Kidney (tissue), 14 donors: ENCODE data around the gene POLR1E. TPM values are rescaled to one million over a fixed set of nuclear protein-coding genes. Genes with fewer than 3 reads are reported as not detected.

Experiments
- DNase-seq, 5 donors: peaks; one replicate each; pipeline ENCODE4 v3.0.0-alpha.2; 2013 to 2020
- FAIRE-seq: peaks from 2 replicates; lab custom pipeline; 2012; peaks lifted over from hg19 to GRCh38; lab: Jason Lieb, UNC
- H3K27ac ChIP-seq, 2 donors: one replicate each; pipeline ENCODE4 v1.7.0; 2013; ENCODE audit warnings: low read depth in 2 of 2, low read length in 2 of 2, inconsistent platforms in 1 of 2
- H3K27me3 ChIP-seq: one replicate; pipeline ENCODE4 v1.7.1; 2013; ENCODE audit warnings: low read length, inconsistent platforms; ENCODE audit not compliant: control insufficient read depth, insufficient read depth
- H3K36me3 ChIP-seq, 3 donors: one replicate each; pipeline versions ENCODE4 v1.7.0 to v1.7.1; 2013; ENCODE audit warnings: low read length in 3 of 3, control low read depth in 1 of 3, inconsistent platforms in 1 of 3; ENCODE audit not compliant: insufficient read depth in 3 of 3, control insufficient read depth in 2 of 3
- H3K4me1 ChIP-seq, 3 donors: one replicate each; pipeline versions ENCODE4 v1.7.0 to v1.7.1; 2013; ENCODE audit warnings: low read length in 3 of 3, inconsistent platforms in 1 of 3, low read depth in 1 of 3; ENCODE audit not compliant: control insufficient read depth in 2 of 3, insufficient read depth in 2 of 3
- H3K4me3 ChIP-seq, 3 donors: one replicate each; pipeline versions ENCODE4 v1.7.0 to v1.8.1; 2013; ENCODE audit warnings: low read length in 3 of 3, control low read depth in 1 of 3, inconsistent platforms in 1 of 3
- H3K9ac ChIP-seq, 3 donors: one replicate each; pipeline versions ENCODE4 v1.7.0 to v1.7.1; 2013; ENCODE audit warnings: low read length in 3 of 3, control low read depth in 1 of 3, inconsistent platforms in 1 of 3
- H3K9me3 ChIP-seq, 3 donors: one replicate each; pipeline versions ENCODE4 v1.7.0 to v1.7.1; 2013; ENCODE audit warnings: low read length in 3 of 3, control low read depth in 1 of 3, inconsistent platforms in 1 of 3; ENCODE audit not compliant: control insufficient read depth in 2 of 3, insufficient read depth in 1 of 3
- intact Hi-C: fragments of 100-400 bp; cut with DNase I; formaldehyde crosslinking; loops from one replicate; pipeline ENCODE4 v1.11.1; 2022
- polyA plus RNA-seq: library from polyadenylated mRNA; stranded (reverse); fragments of 350-450 nt; fragmentation: Illumina TruSeq; extraction: RNeasy Lipid Tissue Mini Kit (QIAGEN cat#74804); gene quantifications from one replicate; pipeline ENCODE4 v1.2.3, GENCODE V29; 2014; ENCODE audit warnings: low read depth, low replicate concordance; ENCODE audit not compliant: insufficient read depth
- total RNA-seq: library from RNA; stranded (reverse); fragmentation: NEBNext Ultra II Directional; extraction: Animal tissue kit (Norgen Biotek cat#: 25700); gene quantifications from one replicate; pipeline ENCODE4 v1.2.1, GENCODE V29; 2021
- TF ChIP-seq, protein P1 (sequence below): IDR thresholded peaks from 3 replicates; pipeline ENCODE4 v1.5.1; 2012; ENCODE audit warnings: mild to moderate bottlenecking, moderate library complexity, borderline replicate concordance; ENCODE audit not compliant: insufficient read depth; ENCODE audit errors: extremely low read depth
- donor health status: control.
- donor health status: control.
- donor health status: control.
- donor health status: control.
- donor health status: control.
- donor health status: DM: yes; HTN: yes; CAD: no.
- donor health status: Normal renal cell carcinoma (clear cell type).

The POLR1E gene
- total and polyA plus RNA-seq, 2 donors from 2014 or later = 8.2 to 17.2 TPM

DNA sequence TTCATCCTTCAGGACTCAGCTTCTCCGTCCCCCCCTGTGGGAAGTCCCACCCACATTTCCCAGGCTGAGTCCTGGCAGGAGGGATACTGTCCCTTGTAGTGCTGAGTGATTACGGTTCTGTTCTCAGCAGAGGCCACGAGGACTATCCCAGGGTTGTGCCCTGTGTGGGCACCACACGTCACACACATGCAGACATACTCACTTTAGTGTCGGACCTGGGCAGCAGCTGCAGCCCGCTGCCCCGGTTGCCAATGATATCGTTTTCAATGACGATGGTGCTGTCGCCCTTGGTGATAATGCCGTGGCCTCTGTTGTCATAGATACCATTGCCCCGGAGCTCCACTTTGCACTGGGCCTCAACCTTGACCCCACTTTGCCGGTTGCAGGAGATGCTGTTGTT is 32.2 kb downstream of the POLR1E start:
- no peaks in the 10 kb centered on the region for H3K4me1 ChIP-seq

DNA sequence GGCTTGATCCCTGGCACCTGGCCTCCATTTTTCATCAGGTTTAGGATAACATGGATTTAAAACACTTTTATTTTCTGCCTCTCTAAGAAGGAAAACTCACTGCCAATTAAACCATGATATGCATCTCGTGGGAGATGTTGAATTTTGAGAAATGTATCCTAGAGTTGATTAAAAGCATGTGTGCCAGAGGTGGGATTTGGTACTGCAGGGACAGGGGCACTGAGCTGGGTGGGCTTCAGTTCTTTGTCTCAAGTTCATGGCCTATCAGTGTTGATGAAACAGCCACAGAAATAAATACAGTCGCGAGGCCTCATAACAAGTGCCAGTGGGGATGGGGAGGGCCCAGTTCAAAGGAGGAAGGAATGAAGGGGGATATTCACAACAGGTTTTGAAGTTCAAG is 34.9 kb downstream of the POLR1E start:
- DNase-seq (peak in 1 of 5 donors; percentile 10), FAIRE-seq (no peak)
- intact Hi-C loops = no loop called here
- no peaks in the 10 kb centered on the region for H3K4me1 ChIP-seq
- H3K27ac ChIP-seq = no peak overlapping the region
- TF ChIP-seq, protein P1, sequence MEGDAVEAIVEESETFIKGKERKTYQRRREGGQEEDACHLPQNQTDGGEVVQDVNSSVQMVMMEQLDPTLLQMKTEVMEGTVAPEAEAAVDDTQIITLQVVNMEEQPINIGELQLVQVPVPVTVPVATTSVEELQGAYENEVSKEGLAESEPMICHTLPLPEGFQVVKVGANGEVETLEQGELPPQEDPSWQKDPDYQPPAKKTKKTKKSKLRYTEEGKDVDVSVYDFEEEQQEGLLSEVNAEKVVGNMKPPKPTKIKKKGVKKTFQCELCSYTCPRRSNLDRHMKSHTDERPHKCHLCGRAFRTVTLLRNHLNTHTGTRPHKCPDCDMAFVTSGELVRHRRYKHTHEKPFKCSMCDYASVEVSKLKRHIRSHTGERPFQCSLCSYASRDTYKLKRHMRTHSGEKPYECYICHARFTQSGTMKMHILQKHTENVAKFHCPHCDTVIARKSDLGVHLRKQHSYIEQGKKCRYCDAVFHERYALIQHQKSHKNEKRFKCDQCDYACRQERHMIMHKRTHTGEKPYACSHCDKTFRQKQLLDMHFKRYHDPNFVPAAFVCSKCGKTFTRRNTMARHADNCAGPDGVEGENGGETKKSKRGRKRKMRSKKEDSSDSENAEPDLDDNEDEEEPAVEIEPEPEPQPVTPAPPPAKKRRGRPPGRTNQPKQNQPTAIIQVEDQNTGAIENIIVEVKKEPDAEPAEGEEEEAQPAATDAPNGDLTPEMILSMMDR = no peak
- H3K4me3 ChIP-seq = no peak overlapping the region
- H3K9ac ChIP-seq = no peak overlapping the region
- no peaks in the 10 kb centered on the region for H3K9me3 ChIP-seq
- H3K36me3 ChIP-seq = peaks cover 0 to 22% (median 7%) of the 10 kb centered on the region in 3 donors
- H3K27me3 ChIP-seq = no peaks in the 10 kb centered on the region

More for the DNA sequence above, 32.2 kb downstream of the POLR1E start:
- H3K9ac ChIP-seq = no peak overlapping the region
- peaks cover 2 to 9% (median 7%) of the 10 kb centered on the region in 3 donors for H3K36me3 ChIP-seq
- peak in 1 of 5 donors; percentile 32 for DNase-seq
- no peak for FAIRE-seq
- no peaks in the 10 kb centered on the region for H3K9me3 ChIP-seq
- TF ChIP-seq, protein P1 = no peak
- no peak overlapping the region for H3K4me3 ChIP-seq
- H3K27me3 ChIP-seq = no peaks in the 10 kb centered on the region
- intact Hi-C loops = no loop called here
- H3K27ac ChIP-seq = no peak overlapping the region

DNA sequence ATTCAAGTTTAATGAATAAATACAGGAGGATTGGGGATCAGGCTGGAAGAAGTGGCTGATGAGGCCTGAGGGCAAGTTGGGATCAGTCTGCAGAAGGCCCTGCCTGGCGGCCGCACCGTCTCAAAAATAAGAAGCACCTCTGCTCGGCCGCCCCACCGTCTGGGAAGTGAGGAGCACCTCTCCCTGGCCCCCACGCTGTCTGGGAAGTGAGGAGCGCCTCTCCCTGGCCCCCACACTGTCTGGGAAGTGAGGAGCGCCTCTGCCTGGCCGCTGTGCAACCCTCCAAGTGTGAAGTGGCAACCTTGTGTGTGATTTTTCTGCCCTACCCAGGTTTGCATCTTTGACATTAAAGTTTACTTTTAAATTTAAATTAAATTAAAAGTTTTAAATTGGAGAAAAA is 35.4 kb downstream of the POLR1E start:
- Histone ChIP-seq H3K4me3 (no peak overlapping the region), H3K36me3 (peaks cover 0 to 22% (median 7%) of the 10 kb centered on the region in 3 donors), H3K9ac (no peak overlapping the region), H3K4me1 (no peaks in the 10 kb centered on the region), H3K9me3 (no peaks in the 10 kb centered on the region), H3K27ac (no peak overlapping the region), H3K27me3 (no peaks in the 10 kb centered on the region)
- intact Hi-C loops = no loop called here
- TF ChIP-seq, protein P1 = no peak
- FAIRE-seq = no peak
- peak in 1 of 5 donors; percentile 39 for DNase-seq

DNA sequence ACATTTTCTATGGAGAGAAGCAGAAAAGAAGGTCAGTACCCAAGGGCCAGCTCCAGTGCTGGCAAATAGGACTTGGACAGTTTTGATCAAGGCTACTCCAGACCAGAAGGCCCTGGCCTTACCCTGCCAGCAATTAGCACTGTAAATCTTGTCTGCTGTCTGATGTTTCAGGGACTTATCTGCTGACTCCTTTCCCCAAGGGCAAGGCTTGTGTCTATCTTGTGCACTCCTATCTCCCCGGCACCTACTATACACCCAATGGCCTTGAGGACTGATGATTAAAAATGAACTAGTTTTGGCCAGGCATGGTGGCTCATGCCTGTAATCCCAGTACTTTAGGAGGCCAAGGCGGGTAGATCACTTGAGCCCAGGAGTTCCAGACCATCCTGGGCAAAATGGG is 37.2 kb downstream of the POLR1E start:
- intact Hi-C loops = no loop called here
- Histone ChIP-seq H3K4me3 (no peak overlapping the region), H3K27me3 (no peaks in the 10 kb centered on the region), H3K4me1 (no peaks in the 10 kb centered on the region), H3K9me3 (no peaks in the 10 kb centered on the region), H3K9ac (no peak overlapping the region), H3K36me3 (peaks cover 4 to 25% (median 11%) of the 10 kb centered on the region in 3 donors), H3K27ac (no peak overlapping the region)
- no peak for FAIRE-seq
- TF ChIP-seq, protein P1 = no peak
- no peak for DNase-seq
